Thymus (tissue), 11 donors: ENCODE data around the gene SHISA6. TPM values are rescaled to one million over a fixed set of nuclear protein-coding genes. Genes with fewer than 3 reads are reported as not detected.

Experiments
- DNase-seq, 9 donors: peaks; one replicate each; pipeline ENCODE4 v3.0.0-alpha.2; 2013; ENCODE audit warnings: low spot score in 9 of 9, low read depth in 6 of 9, missing footprints in 1 of 9
- H3K27ac ChIP-seq, 2 donors: one replicate each; pipeline ENCODE4 v1.5.1; 2013; ENCODE audit warnings: control low read depth in 1 of 2, low read depth in 1 of 2, low read length in 1 of 2, mild to moderate bottlenecking in 1 of 2, moderate library complexity in 1 of 2
- H3K27me3 ChIP-seq, 2 donors: one replicate each; pipeline ENCODE4 v1.5.1; 2013; ENCODE audit warnings: low read length in 1 of 2; ENCODE audit not compliant: control insufficient read depth in 2 of 2, insufficient read depth in 1 of 2
- H3K36me3 ChIP-seq, 2 donors: one replicate each; pipeline ENCODE4 v1.5.1; 2013; ENCODE audit warnings: low read length in 1 of 2, mild to moderate bottlenecking in 1 of 2, moderate library complexity in 1 of 2; ENCODE audit not compliant: control insufficient read depth in 2 of 2, insufficient read depth in 2 of 2
- H3K4me1 ChIP-seq, 2 donors: one replicate each; pipeline ENCODE4 v1.5.1; 2013; ENCODE audit warnings: low read length in 2 of 2; ENCODE audit not compliant: control insufficient read depth in 2 of 2, insufficient read depth in 2 of 2
- H3K4me3 ChIP-seq, 2 donors: one replicate each; pipeline ENCODE4 v1.5.1; 2013; ENCODE audit warnings: low read length in 2 of 2, control low read depth in 1 of 2, mild to moderate bottlenecking in 1 of 2
- H3K9me3 ChIP-seq, 2 donors: one replicate each; pipeline ENCODE4 v1.5.1; 2013; ENCODE audit warnings: low read length in 1 of 2, mild to moderate bottlenecking in 1 of 2; ENCODE audit not compliant: control insufficient read depth in 2 of 2, insufficient read depth in 1 of 2
- WGBS: extraction: QIAGEN DNeasy Blood & Tissue Kit; methylation state at CpG from one replicate; pipeline ENCODE4 v1.1.7; 2013; 5-methylcytosine and 5-hydroxymethylcytosine counted together
- polyA plus RNA-seq: library from polyadenylated mRNA; stranded (reverse); fragments of 200-250 nt; gene quantifications from one replicate; pipeline ENCODE4 v1.2.3, GENCODE V29; 2013
- total RNA-seq: library from RNA; stranded (reverse); fragments of 120-200 nt; gene quantifications from one replicate; pipeline ENCODE4 v1.2.4, GENCODE V29; 2013
- donor health status: healthy.

SHISA6 gene
- total and polyA plus RNA-seq, 2 donors, result 0.02 to 0.09 TPM

- no peak for DNase-seq
- 92% methylated on average over 14 of the region's 14 CpGs for WGBS
- Histone ChIP-seq H3K4me1 (no peaks in the 10 kb centered on the region), H3K36me3 (no peaks in the 10 kb centered on the region), H3K27me3 (no peaks in the 10 kb centered on the region), H3K4me3 (no peak overlapping the region), H3K9me3 (no peaks in the 10 kb centered on the region), H3K27ac (no peak overlapping the region)
Measured at GRCh38 chr17:11490171-11490755, 249.2 kb downstream of the SHISA6 start.

GRCh38 chr17:11492511-11492910, 251.5 kb downstream of the SHISA6 start:
- 94% methylated on average over 1 of the region's 1 CpG for WGBS
- no peaks in the 10 kb centered on the region for H3K36me3 ChIP-seq
- H3K4me1 ChIP-seq, result no peaks in the 10 kb centered on the region
- no peak for DNase-seq
- H3K27me3 ChIP-seq, result no peaks in the 10 kb centered on the region
- no peak overlapping the region for H3K4me3 ChIP-seq
- no peaks in the 10 kb centered on the region for H3K9me3 ChIP-seq
- no peak overlapping the region for H3K27ac ChIP-seq

GRCh38 chr17:11493936-11494335, 252.9 kb downstream of the SHISA6 start:
- Histone ChIP-seq H3K27ac (no peak overlapping the region), H3K4me3 (no peak overlapping the region), H3K9me3 (no peaks in the 10 kb centered on the region), H3K27me3 (no peaks in the 10 kb centered on the region), H3K4me1 (no peaks in the 10 kb centered on the region), H3K36me3 (no peaks in the 10 kb centered on the region)
- DNase-seq, result no peak

- Histone ChIP-seq H3K27ac (no peak overlapping the region), H3K36me3 (no peaks in the 10 kb centered on the region), H3K4me3 (no peak overlapping the region), H3K4me1 (no peaks in the 10 kb centered on the region), H3K27me3 (no peaks in the 10 kb centered on the region), H3K9me3 (no peaks in the 10 kb centered on the region)
- DNase-seq, result no peak
- 84% methylated on average over 3 of the region's 3 CpGs for WGBS
Measured at GRCh38 chr17:11495613-11496012, 254.6 kb downstream of the SHISA6 start.

GRCh38 chr17:11499881-11500280, 258.9 kb downstream of the SHISA6 start:
- no peaks in the 10 kb centered on the region for H3K36me3 ChIP-seq
- H3K27ac ChIP-seq, result no peak overlapping the region
- H3K4me1 ChIP-seq, result no peaks in the 10 kb centered on the region
- no peaks in the 10 kb centered on the region for H3K9me3 ChIP-seq
- 92% methylated on average over 3 of the region's 3 CpGs for WGBS
- no peak overlapping the region for H3K4me3 ChIP-seq
- no peak for DNase-seq
- H3K27me3 ChIP-seq, result no peaks in the 10 kb centered on the region

- no peaks in the 10 kb centered on the region for H3K4me1 ChIP-seq
- no peak for DNase-seq
- H3K36me3 ChIP-seq, result no peaks in the 10 kb centered on the region
- H3K27me3 ChIP-seq, result no peaks in the 10 kb centered on the region
- 74% methylated on average over 9 of the region's 9 CpGs for WGBS
- no peak overlapping the region for H3K4me3 ChIP-seq
- no peak overlapping the region for H3K27ac ChIP-seq
- peaks cover 0 to 3% of the 10 kb centered on the region in 2 donors for H3K9me3 ChIP-seq
Measured at GRCh38 chr17:11503308-11504035, 262.5 kb downstream of the SHISA6 start.

- no peaks in the 10 kb centered on the region for H3K4me1 ChIP-seq
- peaks cover 0 to 3% of the 10 kb centered on the region in 2 donors for H3K9me3 ChIP-seq
- no peak overlapping the region for H3K27ac ChIP-seq
- H3K36me3 ChIP-seq, result no peaks in the 10 kb centered on the region
- H3K27me3 ChIP-seq, result no peaks in the 10 kb centered on the region
- H3K4me3 ChIP-seq, result no peak overlapping the region
- peak in 1 of 9 donors; percentile 4 for DNase-seq
- WGBS, result 12% methylated on average over 4 of the region's 4 CpGs
Measured at GRCh38 chr17:11506635-11507034, 265.6 kb downstream of the SHISA6 start.

GRCh38 chr17:11511696-11512095, 270.7 kb downstream of the SHISA6 start:
- DNase-seq, result no peak
- Histone ChIP-seq H3K4me3 (no peak overlapping the region), H3K4me1 (no peaks in the 10 kb centered on the region), H3K36me3 (no peaks in the 10 kb centered on the region), H3K27me3 (no peaks in the 10 kb centered on the region), H3K9me3 (peaks cover 0 to 3% of the 10 kb centered on the region in 2 donors), H3K27ac (no peak overlapping the region)
- WGBS, result 80% methylated on average over 4 of the region's 4 CpGs

- Histone ChIP-seq H3K4me1 (no peaks in the 10 kb centered on the region), H3K36me3 (no peaks in the 10 kb centered on the region), H3K27ac (no peak overlapping the region), H3K4me3 (no peak overlapping the region), H3K27me3 (no peaks in the 10 kb centered on the region), H3K9me3 (no peaks in the 10 kb centered on the region)
- WGBS, result 79% methylated on average over 2 of the region's 2 CpGs
- no peak for DNase-seq
Measured at GRCh38 chr17:11514565-11514964, 273.6 kb downstream of the SHISA6 start.
